HG03175 (cell line): ENCODE measurements around the gene ZP3.
"Not testable (repeated sequence)": the region's sequence is repeated elsewhere in the genome, so short reads cannot be mapped to it uniquely, and the experiment has no call there.

ENCODE experiments used
- ATAC-seq: cut with Tn5 transposase; IDR thresholded peaks from one replicate; pipeline ENCODE4 v1.9.1; 2021; ENCODE audit warnings: mild to moderate bottlenecking, moderate library complexity; ENCODE audit not compliant: unreplicated experiment

The ZP3 gene

DNA sequence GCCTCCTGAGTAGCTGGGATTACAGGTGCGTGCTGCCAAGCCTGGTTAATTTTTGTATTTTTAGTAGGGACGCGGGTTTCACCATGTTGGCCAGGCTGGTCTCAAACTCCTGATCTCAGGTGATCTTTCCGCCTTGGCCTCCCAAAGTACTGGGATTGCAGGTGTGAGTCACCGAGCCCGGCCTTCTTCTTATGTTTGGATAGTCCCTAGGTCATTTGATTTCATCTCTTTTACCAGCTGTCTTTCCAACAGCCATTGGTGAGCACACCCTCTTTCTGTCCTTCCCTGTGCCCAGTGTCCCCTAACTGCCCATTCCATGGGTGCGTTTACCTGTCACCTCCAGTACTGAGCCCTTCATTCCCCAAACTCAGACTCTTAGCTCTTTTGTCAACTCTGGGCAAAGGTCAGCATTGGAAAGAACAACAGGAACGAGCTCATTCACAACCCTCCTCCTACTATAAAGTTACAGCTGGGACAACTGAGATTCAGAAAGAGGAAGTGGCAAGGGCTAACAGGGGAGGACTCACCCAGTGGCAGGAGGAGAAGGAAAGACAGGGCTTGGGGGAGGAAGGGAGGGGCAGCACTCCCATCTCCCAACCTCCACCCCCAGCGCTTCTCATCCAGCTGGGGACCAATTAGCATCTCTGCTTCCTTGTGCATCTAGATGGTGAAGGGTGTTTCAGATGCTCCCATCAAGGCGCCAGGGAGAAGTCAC is 20.8 kb upstream of the ZP3 start:
- no peak for ATAC-seq

GRCh38 chr7:76405738-76406137 is 19.0 kb upstream of the ZP3 start:
- no peak for ATAC-seq

GRCh38 chr7:76407718-76408117 is 17.0 kb upstream of the ZP3 start:
- ATAC-seq: no peak

DNA sequence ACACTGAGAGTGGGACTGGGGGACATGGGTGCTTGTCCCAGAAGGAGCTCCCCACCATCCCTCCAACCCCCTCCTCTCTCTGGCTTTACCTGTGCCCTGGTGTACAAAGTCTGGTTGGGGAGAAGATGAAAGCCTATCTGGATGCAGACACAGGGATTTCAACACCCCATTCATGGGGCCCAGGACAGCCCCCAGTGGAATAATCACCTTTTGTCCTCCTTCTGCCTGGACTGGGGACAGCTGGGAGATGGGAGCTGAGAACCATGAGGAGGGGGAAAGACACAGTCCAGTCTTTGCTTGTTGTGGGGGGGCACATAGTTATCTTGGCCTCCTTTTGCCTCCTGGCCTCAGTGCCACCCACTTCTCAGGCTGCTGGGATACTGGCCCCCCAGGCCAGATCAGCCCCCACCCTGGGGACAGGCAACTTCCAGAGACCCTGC is 16.6 kb upstream of the ZP3 start:
- ATAC-seq: no peak

DNA sequence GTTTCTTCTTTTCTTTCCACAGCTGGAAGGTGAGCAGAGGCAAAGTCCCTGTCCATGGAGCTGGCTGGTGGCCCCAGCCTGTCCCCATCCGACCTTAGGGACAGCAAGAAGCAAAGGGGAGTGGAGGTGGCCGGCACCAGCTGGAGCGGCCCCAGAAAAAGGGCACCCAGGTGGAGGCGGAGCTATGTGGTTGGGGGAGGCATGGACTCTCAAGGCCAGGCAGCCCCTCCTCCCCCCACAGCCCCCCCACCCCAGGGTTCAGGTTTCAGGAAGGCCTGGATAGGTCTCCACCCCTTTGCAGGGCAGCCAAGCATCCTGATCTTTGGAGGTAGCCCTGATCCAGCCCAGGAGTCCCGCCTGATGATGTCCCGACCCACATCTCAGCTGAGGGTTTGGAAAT is 15.2 kb upstream of the ZP3 start, which contains the start of gene SSC4D:
TSS of gene SSC4D (minus strand) at position 161 of the 400 bp plus-strand sequence. CDS start 5,258 bp downstream, outside the sequence.
- no peak for ATAC-seq

GRCh38 chr7:76411626-76412025 is 13.1 kb upstream of the ZP3 start:
- ATAC-seq: no peak

DNA sequence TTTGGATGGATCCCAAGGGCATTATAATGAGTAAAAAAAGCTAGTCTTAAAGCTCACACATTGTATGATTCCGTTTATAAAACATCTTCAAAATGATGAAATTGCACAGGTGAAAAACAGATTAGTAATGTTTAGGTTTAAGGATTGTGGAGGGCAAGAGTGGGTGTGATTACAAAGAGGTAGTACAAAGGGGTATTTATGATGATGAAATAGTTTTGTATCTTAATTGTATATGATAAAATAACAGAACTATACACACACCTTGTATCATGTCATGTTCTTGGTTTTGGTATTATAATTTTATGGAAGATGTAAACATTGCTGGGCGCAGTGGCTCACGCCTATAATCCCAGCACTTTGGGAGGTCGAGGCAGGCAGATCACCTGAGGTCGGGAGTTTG is 12.5 kb upstream of the ZP3 start:
- ATAC-seq: no peak

- not testable (repeated sequence) for ATAC-seq
Measured at GRCh38 chr7:76417654-76418310, 7.0 kb upstream of the ZP3 start.

DNA sequence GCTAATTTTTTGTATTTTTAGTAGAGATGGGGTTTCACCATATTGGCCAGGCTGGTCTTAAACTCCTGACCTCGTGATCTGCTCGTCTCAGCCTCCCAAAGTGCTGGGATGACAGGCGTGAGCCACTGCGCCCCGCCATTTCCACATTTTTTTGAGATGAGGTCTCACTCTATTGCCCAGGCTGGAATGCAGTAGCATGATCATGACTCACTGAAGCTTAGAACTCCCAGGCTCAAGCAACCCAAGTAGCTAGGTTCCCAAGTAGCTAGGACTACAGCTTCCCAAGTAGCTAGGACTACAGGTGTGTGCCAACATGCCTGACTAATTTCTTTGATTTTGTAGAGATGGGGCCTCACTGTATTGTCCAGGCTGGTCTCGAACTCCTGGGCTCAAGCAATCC is 3.7 kb upstream of the ZP3 start:
- not testable (repeated sequence) for ATAC-seq

GRCh38 chr7:76423666-76424412 is 911 bp upstream of the ZP3 start:
- ATAC-seq: no peak

DNA sequence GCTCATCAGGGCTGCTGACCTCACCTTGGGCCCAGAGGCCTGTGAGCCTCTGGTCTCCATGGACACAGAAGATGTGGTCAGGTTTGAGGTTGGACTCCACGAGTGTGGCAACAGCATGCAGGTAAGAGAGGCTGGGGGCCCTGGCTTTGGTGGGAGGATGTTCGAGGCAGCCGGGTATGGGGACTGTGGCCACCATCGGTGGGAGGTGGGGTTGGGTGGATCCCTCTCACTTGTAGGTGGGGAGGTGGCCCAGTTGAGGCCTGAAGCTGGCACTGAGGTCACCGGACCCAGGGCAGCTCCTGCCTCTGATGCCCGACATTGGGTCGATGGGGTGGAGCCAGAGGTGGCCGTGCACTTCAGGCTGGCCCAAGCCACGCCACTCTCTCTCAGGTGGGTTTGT is 406 bp downstream of the ZP3 start:
- no peak for ATAC-seq

DNA sequence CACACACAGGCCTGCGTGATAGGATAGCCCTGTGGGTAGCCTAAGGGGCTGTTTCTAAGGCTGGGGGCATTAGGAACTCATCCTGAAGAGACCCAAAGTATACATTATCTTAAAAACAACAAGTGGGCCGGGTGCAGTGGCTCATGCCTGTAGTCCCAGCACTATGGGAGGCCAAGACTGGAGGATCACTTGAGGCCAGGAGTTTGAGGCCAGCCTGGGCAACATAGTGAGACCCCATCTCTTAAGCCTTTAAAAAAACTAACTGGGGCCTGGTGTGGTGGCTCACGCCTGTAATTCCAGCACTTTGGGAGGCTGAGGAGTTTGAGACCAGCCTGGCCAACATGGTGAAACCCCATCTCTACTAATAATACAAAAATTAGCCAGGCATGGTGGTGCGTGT is 808 bp downstream of the ZP3 start:
- not testable (repeated sequence) for ATAC-seq

DNA sequence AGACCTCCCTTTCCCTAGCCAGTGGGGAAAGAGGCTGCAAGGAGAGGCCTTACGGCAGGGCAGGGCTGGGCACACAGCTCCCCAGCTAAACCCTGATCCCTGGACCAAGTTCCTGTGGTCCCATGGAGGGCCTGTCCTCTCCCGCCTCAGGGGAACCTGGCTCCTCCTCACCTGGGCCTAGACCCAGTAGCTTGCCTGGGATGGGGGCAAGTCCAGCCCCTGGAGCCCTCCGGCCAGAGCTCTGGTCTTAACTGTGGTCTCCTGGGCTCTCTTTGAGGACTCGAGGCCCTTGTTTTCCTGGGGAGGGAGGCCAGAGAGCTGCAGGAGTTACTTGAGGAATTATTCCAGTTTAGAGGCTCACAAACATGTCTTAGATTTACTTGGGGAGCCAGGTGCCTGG is 1.5 kb downstream of the ZP3 start:
- ATAC-seq: no peak

DNA sequence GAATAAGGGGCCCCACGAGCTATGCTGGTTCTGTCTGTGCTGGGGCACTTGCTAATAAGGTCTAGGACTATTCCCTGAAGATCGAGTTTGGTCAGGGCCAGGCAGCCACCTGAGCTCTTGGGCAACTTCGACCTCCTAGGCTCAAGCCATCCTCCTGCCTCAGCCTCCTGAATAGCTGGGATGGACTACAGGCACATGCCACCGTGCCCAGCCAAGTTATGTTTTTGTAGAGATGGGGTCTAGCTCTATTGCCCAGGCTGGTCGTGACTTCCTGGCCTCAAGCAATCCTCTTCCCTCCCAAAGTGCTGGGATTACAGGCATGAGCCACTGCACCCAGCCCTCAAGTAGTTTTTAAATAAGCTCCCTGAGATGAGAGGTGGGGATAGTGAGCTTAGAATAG is 2.9 kb downstream of the ZP3 start:
- ATAC-seq: no peak

GRCh38 chr7:76428149-76428823 is 3.5 kb downstream of the ZP3 start:
- no peak for ATAC-seq

GRCh38 chr7:76428868-76429805 is 4.4 kb downstream of the ZP3 start:
- no peak for ATAC-seq

- no peak for ATAC-seq
Measured at GRCh38 chr7:76430211-76430610, 5.5 kb downstream of the ZP3 start.

GRCh38 chr7:76430836-76431235 is 6.1 kb downstream of the ZP3 start:
- ATAC-seq: no peak

DNA sequence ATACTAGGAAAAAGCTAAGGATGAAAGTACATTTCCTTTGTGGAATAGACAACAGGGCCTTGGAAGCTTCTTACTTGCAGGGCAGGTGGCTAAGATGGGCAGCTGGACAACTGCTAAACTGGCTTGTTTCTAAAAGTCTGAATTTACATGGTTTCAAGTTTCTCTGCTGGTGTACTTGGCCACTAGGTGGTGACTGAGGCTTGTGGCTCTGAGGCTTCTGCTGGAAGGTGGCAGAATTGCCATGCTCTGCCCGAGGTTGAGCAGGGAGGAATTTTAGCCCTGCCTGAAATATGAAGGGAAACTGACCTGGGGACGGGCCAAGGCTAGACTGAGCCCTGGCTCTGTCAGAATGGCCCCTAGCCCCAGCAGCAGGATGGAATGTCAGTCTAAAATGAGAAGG is 13.1 kb downstream of the ZP3 start:
- ATAC-seq: peak; percentile 77
